ENCODE data around the gene LIG1. TPM values are rescaled to one million over a fixed set of nuclear protein-coding genes. Genes with fewer than 3 reads are reported as not detected.
"Not testable (repeated sequence)": the region's sequence is repeated elsewhere in the genome, so short reads cannot be mapped to it uniquely, and the experiment has no call there.

LIG1 gene
- total RNA-seq, 1 donor from 2014 or later: 42.9 TPM

DNA sequence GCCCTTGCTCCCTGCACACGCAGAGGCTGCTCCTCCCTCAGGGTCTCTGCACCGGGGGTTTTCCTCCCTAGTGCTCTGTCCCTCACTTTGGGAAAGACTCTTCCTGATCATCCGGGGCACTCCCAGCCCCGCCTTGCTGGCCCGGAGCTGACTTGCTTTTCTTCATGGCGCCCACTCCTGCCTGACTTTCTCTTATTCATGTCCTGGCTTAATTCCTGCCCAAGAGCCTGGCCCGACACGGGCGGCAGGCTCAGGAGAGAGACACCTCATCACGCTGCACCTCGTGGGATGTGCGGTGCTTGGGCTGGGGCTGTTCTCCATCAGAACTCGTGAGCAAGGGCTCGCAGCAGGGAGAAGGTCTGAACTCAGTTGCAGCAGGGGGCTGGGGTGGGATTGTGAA is 47.7 kb downstream of the LIG1 start:
- no peak for DNase-seq (ENCODE audit: extremely low read depth, low read depth, low spot score)

DNA sequence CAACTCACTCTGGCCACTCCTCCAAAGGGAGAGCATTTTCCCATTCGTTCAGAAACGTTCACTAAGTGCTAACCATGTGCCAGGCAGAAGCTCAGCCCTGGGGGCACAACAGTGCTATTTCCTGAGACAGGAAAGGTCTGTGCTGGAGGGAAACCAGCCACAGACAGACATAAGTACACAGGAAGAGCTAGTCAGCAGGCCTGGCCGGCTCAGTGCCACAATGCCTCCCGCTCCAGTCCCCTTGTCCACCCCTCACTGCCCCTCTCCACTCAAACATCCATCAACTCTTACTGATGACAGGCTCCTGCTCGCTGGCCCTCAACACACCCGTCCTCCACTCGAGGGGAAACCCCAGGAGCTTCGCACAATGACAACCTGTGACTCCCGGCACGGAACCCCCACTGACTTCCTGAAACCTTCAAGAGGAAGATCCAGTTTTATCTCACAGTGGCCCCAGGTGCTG is 48.2 kb downstream of the LIG1 start:
- DNase-seq (ENCODE audit: extremely low read depth, low read depth, low spot score): peak; percentile 82

DNA sequence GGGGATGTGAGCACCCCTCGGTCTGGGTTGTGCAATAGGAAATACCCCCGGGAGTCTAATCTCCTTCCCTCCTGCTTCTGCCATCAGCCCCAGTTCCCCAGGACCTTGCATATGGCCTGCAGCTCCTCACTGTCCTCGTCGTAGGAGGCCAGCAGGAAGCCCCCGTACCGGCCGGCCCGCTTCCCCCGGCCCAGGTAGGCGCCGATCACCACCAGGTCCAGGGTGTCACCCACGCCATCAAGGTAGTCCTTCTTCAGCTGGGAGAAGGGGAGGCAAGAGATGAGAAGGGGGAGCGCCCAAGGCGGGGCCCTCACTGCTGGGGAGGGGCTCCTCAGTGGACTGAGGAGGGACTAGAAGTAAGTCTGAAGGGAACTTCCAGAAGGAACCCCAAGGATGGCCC is 49.1 kb downstream of the LIG1 start:
- DNase-seq (ENCODE audit: extremely low read depth, low read depth, low spot score): no peak

DNA sequence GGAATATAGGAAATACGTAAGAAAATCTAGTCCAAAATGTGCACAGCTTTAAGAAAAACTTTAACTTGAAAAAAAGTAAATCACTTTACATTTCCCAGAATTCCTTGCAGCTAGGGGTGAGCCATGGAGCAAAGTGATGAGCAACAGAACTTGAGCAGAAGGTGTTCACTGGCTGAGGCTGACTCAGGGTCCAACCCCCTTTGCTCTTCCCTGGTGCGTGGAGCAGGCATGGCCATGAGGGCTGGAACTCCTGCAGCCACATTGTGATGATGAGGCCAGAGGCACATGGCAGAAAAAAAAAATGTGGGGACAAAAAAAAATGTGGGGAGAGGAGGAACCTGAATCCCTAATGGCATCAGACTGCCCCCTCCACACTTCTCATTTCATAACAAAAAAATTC is 49.6 kb downstream of the LIG1 start:
- no peak for DNase-seq (ENCODE audit: extremely low read depth, low read depth, low spot score)

DNA sequence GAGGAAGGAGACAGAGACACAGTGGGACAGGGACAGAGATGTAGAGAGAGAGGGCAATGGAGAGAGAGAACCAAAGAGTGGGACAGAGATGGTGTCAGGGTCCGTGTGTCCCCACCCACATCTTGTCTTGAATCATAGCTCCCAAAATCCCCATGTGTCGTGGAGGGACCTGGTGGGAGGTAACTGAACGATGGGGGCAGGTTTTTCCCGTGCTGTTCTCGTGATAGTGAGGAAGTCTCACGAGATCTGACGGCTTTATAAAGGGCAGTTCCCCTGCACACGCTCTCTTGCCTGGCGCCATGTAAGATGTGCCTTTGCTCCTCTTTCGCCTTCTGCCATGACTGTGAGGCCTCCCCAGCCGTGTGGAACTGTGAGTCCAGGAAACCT is 52.0 kb downstream of the LIG1 start:
- DNase-seq (ENCODE audit: extremely low read depth, low read depth, low spot score): no peak

DNA sequence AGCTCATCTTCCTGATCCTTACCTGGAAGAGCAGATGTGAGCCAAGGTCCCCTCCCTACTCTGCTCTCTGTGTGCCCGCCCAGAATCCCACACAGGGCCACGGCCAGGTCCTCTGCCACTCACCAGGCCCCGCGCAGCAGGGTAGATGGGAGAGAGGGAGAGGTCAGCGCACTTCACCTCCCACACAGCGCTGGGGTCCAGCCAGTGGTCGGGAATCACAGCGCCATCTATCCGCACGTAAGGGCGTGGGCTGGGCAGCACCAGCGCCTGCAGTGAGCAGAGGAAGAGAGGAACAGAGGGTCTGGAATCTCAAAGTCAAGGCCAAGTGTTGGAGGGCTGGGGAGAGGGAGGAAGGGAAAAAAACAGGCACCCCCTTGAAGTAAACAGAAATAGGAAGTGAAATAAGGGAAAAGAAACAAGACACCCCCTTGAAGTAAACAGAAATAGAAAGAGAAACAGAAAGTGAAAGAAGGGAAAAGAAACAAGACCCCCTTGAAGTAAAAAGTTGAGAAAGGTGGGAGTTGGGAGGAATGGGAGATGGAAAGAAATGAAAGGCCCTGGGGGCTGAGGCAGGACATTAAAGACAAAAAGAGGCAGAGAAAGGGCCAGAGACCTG is 52.5 kb downstream of the LIG1 start:
- DNase-seq (ENCODE audit: extremely low read depth, low read depth, low spot score): no peak

DNA sequence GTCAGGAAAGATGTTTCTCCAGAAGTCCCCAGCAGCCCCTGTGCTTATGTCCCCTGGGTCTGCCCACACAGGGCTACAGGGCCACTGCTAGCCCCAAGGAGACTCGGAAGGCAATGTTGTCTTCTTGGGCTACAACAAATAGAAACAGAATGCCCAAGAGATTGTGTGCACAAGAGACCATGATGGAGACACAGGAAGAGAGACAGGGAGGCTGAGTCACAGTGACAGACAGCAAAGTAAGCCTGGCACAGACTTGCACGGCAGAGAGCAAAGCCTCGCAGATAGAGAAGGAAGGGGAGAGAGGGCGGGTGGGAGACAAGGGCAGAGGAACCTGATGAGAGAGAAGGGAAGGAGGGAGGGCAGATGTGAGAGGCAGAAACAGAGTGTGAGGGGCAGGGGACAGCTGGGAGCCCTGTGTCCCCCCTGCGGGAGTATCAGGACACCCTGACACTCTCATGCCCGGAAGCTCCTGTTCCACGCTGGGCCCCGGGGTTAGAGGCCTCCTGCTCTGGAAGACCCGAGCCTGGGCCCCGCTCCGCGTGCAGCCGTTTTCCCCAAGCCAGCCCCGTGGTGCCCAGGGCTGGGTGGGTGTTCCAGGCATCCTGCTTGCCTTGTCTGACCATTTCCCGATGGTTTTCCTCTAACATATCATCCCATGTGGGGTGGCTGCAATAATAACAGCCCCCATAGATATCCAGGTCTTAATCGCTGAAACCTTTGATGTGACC is 56.8 kb downstream of the LIG1 start:
- no peak for DNase-seq (ENCODE audit: extremely low read depth, low read depth, low spot score)

DNA sequence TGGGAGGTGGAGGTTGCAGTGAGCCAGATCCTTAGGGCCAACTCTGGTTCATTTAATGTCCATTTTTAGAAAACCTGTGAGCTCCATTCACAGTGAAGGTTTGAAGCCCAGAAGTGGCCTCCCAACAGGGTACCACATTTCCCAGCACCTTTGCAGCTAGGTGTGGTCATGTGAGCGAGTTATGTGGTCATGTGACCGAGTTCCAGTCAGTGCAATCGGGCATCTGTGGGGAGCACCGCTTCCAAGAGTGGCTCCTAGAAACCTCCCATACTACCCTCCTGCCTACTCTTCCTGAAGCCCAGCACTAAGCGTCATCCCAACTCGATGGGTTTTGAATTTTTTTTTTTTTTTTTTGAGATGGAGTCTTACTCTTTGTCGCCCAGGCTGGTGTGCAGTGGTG is 58.9 kb downstream of the LIG1 start:
- DNase-seq (ENCODE audit: extremely low read depth, low read depth, low spot score): no peak

DNA sequence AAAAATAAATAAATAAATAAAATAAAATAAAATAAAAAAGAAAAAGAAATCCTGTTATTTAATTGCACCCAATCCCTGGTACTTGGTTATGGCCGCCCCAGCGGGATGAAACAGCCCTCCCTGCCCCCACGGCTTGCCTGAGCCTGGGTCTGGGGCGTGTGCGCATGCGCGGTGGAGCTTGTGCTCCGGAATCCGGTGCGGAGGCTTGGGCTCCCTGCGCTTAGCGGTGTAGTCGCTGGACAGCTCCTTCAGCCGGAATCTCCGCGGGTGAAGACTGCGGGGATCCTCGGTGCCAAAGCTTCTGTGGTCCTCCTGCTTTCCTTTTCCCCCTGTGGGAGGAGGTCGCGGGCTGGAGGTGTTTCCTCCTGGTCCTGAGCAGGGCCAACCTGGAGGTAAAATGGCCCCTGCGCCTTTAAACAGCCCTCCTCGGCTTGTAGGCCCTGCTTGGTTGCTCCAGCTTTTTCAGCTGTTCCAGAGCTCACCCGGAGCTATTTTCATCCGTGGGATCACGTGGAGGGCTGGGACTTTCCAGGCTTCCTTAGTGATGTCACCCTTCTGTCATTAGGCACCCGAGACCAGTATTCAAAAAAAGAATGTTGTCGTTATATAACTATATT is 59.7 kb downstream of the LIG1 start, which contains the start of gene PLA2G4C:
TSS of gene PLA2G4C (minus strand) at position 468 of the 617 bp plus-strand sequence. CDS start 4,288 bp downstream, outside the sequence.
- DNase-seq (ENCODE audit: extremely low read depth, low read depth, low spot score): peak; percentile 80

DNA sequence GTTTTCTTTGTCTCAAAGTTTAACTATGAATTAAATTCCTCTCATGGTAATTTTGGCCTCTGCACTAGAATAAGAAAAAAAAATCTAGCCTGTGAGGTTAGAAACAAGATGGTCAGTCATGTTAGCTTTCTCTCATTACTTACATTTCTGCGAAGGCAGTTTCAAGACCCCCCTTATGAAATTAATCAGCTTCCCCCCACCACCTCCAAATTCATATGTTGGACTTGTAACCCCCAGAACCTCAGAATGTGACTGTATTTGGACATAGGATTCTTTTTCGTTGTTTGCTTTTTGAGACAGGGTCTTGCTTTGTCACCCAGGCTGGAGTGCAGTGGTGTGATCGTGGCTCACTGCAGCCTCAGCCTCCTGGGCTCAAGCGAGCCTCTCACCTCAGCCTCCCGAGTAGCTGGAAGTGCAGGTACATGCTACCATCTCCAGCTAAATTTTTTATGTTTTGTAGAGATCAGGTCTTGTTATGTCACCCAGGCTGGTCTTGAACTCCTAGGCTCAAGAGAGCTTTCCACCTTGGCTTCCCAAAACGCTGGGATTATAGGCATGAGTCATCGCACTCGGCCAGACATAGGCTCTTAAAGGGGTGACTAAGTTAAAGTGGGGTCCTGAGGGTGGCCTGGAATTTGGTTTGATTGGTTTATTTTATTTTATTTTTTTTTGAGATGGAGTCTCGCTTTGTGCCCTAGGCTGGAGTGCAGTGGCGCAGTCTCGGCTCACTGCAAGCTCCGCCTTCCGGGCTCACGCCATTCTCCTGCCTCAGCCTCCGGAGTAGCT is 61.0 kb downstream of the LIG1 start:
- no peak for DNase-seq (ENCODE audit: extremely low read depth, low read depth, low spot score)

DNA sequence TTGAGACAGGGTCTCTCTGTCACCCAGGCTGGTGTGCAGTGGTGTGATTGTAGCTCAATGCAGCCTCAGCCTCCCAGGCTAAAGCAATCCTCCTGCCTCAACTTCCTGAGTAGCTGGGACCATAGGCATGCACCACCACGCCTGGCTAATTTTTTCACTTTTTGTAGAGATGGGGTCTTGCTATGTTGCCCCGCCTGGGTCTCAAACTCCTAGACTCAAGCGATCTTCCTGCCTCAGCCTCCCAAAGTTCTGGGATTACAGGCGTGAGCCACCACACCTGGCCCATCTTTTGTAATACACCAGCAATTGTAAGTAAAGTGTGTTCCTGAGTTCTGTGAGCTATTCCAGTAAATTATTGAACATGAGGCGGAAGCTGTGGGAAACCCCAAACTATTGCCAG is 66.2 kb downstream of the LIG1 start:
- no peak for DNase-seq (ENCODE audit: extremely low read depth, low read depth, low spot score)

DNA sequence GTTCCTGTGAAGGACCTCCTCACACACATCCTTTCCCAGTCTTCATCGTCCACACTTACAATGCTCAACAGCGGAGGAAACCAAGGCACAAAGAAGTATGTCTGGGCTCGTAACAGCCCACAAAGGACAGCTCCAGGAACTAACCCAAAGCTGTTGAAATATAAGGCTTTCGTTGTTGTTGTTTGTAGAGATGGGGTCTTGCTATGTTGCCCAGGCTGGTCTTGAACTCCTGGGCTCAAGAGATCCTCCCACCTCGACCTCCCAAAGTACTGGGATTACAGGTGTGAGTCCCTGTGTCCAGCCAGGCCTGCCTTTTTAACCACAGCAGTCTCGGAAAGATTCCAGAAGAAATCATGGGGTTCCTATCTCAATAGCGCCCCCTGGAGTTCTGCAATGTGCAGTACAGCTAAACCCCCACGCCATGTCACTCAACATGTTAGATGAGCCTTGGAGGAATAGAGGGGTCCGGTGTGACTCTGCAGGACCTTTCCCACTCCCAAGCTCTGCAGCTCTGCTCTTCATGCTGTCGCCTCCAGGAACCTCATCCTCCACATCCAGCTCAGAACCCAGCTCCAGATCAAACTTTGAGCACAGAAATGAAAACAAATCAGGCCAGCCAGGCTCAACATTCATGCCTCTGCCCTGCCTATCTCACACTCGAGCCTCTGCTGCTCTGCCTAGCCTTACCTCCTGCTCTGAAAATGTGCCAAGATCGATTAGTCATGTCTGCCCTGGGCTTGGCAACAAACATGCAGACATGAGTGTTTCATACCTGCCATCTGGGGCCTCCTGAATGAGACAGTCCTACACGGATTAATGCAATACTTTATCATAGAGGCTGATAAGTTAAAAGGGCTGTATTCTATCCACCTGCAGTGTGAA is 67.0 kb downstream of the LIG1 start:
- DNase-seq (ENCODE audit: extremely low read depth, low read depth, low spot score): no peak

DNA sequence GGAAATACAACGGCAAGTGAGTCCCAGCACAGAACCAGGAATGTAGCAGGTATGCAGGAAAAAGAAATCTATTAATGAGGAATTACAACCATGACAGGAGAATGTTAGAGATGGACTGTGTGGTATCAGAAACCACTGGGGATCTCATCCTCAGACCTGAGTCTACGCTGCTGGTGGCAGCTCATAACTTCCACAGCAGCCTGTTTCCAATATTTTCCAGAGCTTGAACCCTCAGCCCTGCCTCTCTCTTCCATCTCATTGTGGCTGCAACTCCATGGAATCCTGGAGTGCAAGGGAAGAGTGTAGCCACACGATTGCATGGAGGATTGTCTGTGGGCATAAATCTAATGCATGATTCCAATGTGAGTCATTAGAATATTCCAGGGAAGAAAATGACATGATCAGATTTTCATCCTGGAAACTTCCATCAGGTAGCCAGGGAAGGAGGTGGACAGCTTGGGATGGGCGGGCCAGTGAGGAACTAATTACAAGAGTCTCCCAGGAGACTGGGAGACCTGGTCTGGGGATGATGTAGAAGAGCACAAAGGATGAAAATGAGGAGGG is 74.5 kb downstream of the LIG1 start:
- no peak for DNase-seq (ENCODE audit: extremely low read depth, low read depth, low spot score)

DNA sequence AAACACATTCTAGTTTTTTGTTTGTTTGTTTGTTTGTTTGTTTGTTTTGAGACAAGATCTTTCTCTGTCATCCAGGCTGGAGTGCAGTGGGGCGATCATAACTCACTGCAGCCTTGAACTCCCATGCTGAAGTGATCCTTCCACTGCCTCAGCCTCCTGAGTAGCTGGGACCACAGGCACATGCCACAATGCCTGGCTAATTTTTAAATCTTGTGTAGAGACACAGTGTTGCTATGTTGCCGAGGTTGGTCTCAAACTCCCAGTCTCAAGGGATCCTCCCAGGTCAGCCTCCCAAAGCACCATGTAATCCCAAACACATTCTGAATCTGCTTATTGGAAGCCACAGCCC is 75.3 kb downstream of the LIG1 start:
- no peak for DNase-seq (ENCODE audit: extremely low read depth, low read depth, low spot score)

DNA sequence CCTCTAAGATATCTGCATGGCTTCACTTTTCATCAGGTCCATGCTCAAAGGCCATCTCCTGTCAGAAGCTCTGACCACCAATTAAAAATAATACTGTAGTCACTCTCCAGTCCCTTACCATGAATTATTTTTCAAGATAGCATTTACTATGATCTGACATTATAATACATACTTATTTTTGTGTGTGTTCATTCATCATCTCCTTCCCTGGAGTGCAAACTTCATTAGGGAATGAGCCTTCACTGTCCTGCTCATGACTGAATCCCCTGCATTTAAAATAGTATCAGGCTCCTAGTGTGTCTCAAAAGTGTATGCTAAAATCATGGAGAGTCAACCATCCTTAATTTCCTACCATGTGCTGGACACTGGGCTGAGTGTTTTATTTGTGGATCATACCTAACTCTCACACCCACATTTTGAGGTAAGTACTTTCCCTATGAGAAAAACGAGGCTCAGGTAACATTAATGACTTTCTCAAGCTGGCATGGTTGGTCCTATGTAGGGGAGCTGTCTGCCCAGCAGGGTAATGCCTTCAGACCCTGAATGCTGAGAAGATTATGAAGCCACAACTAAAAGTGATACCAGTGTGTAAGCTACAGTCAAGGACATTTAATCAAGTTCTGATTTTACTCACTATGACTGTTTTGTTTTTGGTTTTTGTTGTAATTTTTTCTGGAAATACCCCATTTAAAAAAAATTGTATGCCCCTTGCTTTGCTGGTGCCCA is 75.9 kb downstream of the LIG1 start:
- no peak for DNase-seq (ENCODE audit: extremely low read depth, low read depth, low spot score)

DNA sequence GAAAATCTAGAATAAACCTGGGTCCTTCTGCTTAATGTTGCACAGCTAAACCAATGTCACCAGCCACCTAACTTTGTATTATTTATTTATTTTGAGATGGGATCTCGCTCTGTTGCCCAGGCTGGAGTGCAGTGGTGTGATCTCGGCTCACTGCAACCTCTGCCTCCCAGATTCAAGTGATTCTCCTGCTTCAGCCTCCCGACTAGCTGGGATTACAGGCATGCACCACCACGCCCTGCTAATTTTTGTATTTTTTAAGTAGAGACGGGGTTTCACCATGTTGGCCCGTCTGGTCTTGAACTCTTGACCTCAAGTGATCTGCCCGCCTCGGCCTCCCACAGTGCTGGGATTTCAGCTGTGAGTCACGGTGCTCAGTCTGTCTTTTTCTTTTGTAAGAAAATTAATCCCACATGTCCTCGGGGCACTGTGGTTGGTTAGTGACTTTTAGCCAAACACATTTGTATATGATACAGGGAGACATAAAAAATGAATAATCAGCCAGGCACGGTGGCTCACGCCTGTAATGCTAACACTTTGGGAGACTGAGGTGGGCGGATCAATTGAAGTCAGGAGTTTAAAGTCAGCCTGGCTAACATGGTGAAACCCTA is 78.9 kb downstream of the LIG1 start:
- DNase-seq (ENCODE audit: extremely low read depth, low read depth, low spot score): not testable (repeated sequence)

DNA sequence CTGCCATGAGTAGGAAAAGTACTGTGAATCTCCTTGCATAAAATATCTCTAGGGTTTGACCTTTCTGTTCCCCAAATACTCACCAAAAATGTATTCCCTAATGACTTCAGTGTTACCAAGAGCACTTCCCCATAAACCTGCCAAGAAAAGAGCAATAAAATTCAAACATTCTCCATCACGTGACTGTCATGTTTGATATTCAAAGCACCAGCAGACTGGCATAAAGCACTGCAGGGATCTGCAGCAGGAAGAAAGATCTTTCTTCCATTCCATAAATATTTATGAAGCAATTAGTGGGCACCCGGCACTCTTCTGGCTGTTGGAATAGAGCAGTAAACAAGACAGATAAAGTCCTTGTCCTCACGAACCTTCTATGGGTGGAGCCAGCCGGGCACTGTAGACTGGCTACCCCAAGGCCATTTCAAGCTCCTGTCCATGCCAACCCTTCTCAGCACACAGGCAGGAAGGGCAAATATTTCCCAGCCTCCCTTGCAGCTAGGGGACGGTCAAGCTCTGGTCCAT is 79.8 kb downstream of the LIG1 start:
- DNase-seq (ENCODE audit: extremely low read depth, low read depth, low spot score): no peak

DNA sequence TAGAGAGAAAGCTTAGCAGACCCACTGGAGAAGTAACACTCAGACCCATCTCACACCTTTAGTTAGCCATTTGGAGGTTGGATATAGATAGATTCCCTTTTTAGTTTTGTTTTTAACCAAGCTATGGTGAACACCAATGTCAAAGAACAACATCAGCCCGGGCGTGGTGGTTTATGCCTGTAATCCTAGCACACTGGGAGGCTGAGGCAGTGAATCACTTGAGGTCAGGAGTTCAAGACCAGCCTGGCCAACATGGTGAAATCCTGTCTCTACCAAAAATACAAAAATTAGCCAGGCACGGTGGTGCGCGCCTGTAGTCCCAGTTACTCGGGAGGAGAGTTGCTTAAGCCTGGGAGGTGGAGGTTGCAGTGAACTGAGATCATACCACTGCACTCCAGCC is 81.2 kb downstream of the LIG1 start:
- not testable (repeated sequence) for DNase-seq (ENCODE audit: extremely low read depth, low read depth, low spot score)

Data from glomerular endothelial cell (primary cell).